Uterus (tissue), 4 donors: ENCODE measurements around the gene JPH3. TPM values are rescaled to one million over a fixed set of nuclear protein-coding genes. Genes with fewer than 3 reads are reported as not detected.

Source experiments
- DNase-seq, 2 donors: peaks; one replicate each; pipeline ENCODE4 v3.0.0-alpha.2; 2019 to 2020
- H3K27ac ChIP-seq, 2 donors: fragments of 200-600 bp; sonication (generic); 1 replicate in 1 of 2; 2 replicates in 1 of 2; pipeline ENCODE4 v1.5.1; 2016 to 2018
- H3K27me3 ChIP-seq, 2 donors: fragments of 200-600 bp; sonication (generic); one replicate each; pipeline ENCODE4 v1.5.1; 2018 to 2019; ENCODE audit warnings: control low read depth in 1 of 2
- H3K36me3 ChIP-seq, 2 donors: fragments of 200-600 bp; sonication (generic); one replicate each; pipeline ENCODE4 v1.5.1; 2019; ENCODE audit warnings: control low read depth in 1 of 2
- H3K4me1 ChIP-seq, 2 donors: fragments of 200-600 bp; sonication (generic); one replicate each; pipeline ENCODE4 v1.5.1; 2018 to 2019; ENCODE audit warnings: control low read depth in 1 of 2
- H3K4me3 ChIP-seq, 2 donors: fragments of 200-600 bp; sonication (generic); 1 replicate in 1 of 2; 2 replicates in 1 of 2; pipeline ENCODE4 v1.5.1; 2018 to 2019; ENCODE audit warnings: mild to moderate bottlenecking in 1 of 2
- H3K9me3 ChIP-seq, 2 donors: fragments of 200-600 bp; sonication (generic); one replicate each; pipeline ENCODE4 v1.5.1; 2019; ENCODE audit warnings: control low read depth in 1 of 2
- POLR2A ChIP-seq, 2 donors: fragments of 450-650 bp; IDR thresholded peaks; one replicate each; pipeline ENCODE4 v1.6.1; 2016; ENCODE audit warnings: antibody characterized with exemption in 2 of 2, mild to moderate bottlenecking in 1 of 2, moderate library complexity in 1 of 2
- intact Hi-C: fragments of 100-400 bp; cut with DNase I; formaldehyde crosslinking; loops from one replicate; pipeline ENCODE4 v1.15.1; 2023; ENCODE audit warnings: low total_unique reads
- total RNA-seq, 4 donors: library from RNA; depleted of rRNA in 3 of 4; stranded (reverse); fragments of >200 nt in 3 of 4; gene quantifications; one replicate each; pipeline versions ENCODE4 v1.1.0 to v1.2.4, GENCODE V29; 2014 to 2023
- TF ChIP-seq, protein P1 (sequence below), 4 experiments: fragments of 200-600 bp in 2 of 4; fragments of 450-650 bp in 2 of 4; sonication (generic) in 2 of 4; IDR thresholded peaks; one replicate each; pipeline ENCODE4 v1.5.1; 2016 to 2019; ENCODE audit warnings: antibody characterized with exemption in 4 of 4, mild to moderate bottlenecking in 2 of 4, moderate library complexity in 1 of 4
- donor health status: DM: yes; HTN: yes; CAD: no.

JPH3 gene
- total RNA-seq, 4 donors from 2014 or later: 0.27 to 1.1 TPM; not detected in 2

- Histone ChIP-seq H3K27me3 (no peaks in the 10 kb centered on the region), H3K9me3 (no peaks in the 10 kb centered on the region), H3K27ac (no peak overlapping the region), H3K4me3 (no peak overlapping the region), H3K4me1 (no peaks in the 10 kb centered on the region), H3K36me3 (no peaks in the 10 kb centered on the region)
- no peak for DNase-seq
- TF ChIP-seq POLR2A (IDR thresholded peaks at IDR 0.05): no peak
- TF ChIP-seq, protein P1, sequence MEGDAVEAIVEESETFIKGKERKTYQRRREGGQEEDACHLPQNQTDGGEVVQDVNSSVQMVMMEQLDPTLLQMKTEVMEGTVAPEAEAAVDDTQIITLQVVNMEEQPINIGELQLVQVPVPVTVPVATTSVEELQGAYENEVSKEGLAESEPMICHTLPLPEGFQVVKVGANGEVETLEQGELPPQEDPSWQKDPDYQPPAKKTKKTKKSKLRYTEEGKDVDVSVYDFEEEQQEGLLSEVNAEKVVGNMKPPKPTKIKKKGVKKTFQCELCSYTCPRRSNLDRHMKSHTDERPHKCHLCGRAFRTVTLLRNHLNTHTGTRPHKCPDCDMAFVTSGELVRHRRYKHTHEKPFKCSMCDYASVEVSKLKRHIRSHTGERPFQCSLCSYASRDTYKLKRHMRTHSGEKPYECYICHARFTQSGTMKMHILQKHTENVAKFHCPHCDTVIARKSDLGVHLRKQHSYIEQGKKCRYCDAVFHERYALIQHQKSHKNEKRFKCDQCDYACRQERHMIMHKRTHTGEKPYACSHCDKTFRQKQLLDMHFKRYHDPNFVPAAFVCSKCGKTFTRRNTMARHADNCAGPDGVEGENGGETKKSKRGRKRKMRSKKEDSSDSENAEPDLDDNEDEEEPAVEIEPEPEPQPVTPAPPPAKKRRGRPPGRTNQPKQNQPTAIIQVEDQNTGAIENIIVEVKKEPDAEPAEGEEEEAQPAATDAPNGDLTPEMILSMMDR (IDR thresholded peaks at IDR 0.05): no peak
- intact Hi-C loops: no loop called here
These were observed 142.6 kb downstream of the JPH3 start for GRCh38 chr16:87744750-87745514.

DNA sequence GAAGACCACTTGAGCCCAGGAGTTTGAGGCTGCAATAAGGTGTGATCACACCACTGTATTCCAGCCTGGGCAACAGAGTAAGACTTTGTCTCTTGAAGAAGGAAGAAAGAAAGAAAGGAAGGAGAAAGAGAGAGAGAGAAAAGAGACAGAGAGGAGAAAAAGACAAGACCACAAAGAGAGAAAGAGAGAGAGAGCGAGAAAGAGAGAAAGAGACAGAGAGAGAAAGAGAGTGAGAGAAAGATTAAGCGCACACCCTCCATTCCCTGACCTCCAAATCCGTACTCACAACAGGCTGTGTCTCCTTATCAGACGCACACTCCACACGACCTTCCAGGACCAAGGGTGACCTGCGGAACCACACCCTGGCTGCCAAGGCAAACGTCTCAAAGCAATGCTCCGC is 143.9 kb downstream of the JPH3 start:
- no peaks in the 10 kb centered on the region for H3K36me3 ChIP-seq
- intact Hi-C loops: no loop called here
- H3K27me3 ChIP-seq: no peaks in the 10 kb centered on the region
- no peak overlapping the region for H3K27ac ChIP-seq
- no peaks in the 10 kb centered on the region for H3K9me3 ChIP-seq
- H3K4me1 ChIP-seq: no peaks in the 10 kb centered on the region
- no peak for TF ChIP-seq POLR2A (IDR thresholded peaks at IDR 0.05)
- TF ChIP-seq, protein P1 (IDR thresholded peaks at IDR 0.05): no peak
- no peak overlapping the region for H3K4me3 ChIP-seq
- no peak for DNase-seq

Other genes starting within 250 kb of the JPH3 start
- 100 to 1,000 TPM in 1 of 4 donors, 10 to 100 TPM in 3; 35.2 to 309 (median 74.8) TPM for gene FBXO31, start 218.7 kb upstream of the JPH3 start, total RNA-seq
- gene MAP1LC3B, start 210.2 kb upstream of the JPH3 start, total RNA-seq: 10 to 100 TPM; 26.3 to 79.7 (median 58.0) TPM
- 10 to 100 TPM in 3 of 4 donors, 1 to 10 TPM in 1; 9.2 to 33.0 (median 20.6) TPM for gene ZCCHC14, start 109.5 kb upstream of the JPH3 start, total RNA-seq
- 10 to 100 TPM; 25.1 to 49.2 (median 36.4) TPM for gene KLHDC4, start 163.5 kb downstream of the JPH3 start, total RNA-seq